ENCODE results near the gene IFNA10. TPM values are rescaled to one million over a fixed set of nuclear protein-coding genes. Genes with fewer than 3 reads are reported as not detected.
"Not testable (repeated sequence)": the region's sequence is repeated elsewhere in the genome, so short reads cannot be mapped to it uniquely, and the experiment has no call there.

The IFNA10 gene
- total RNA-seq, 4 donors from 2014 or later: not detected

- 75 to 77% methylated on average over 3 of the region's 3 CpGs for WGBS, 2 donors (ENCODE audit: low coverage in 1 of 2)
- Histone ChIP-seq H3K27me3 (no peaks in the 10 kb centered on the region), H3K4me1 (no peaks in the 10 kb centered on the region), H3K27ac (no peak overlapping the region), H3K9me3 (no peaks in the 10 kb centered on the region), H3K36me3 (no peaks in the 10 kb centered on the region), H3K4me3 (no peak overlapping the region)
- TF ChIP-seq EP300 (IDR thresholded peaks at IDR 0.05; ENCODE audit: low read depth): no peak
- TF ChIP-seq POLR2AphosphoS5 (IDR thresholded peaks at IDR 0.05): no peak
- no peak for TF ChIP-seq CTCF (IDR thresholded peaks at IDR 0.05)
- TF ChIP-seq POLR2A (IDR thresholded peaks at IDR 0.05): no peak
- intact Hi-C loops (cut with DNase I; ENCODE audit: low total_unique reads) (no loop called here), in situ Hi-C loops (cut with MboI; ENCODE audit: low pct_ligation_motif_present in 1 of 4, low pct_unique_long_range_greater_than_20kb in 1 of 4, low sequenced_read_pairs in 3 of 4) (no loop called here)
- DNase-seq: no peak
Observed at GRCh38 chr9:21172156-21172555, 34.8 kb downstream of the IFNA10 start.

GRCh38 chr9:21171351-21171750 lies 35.6 kb downstream of the IFNA10 start:
- Histone ChIP-seq H3K36me3 (no peaks in the 10 kb centered on the region), H3K27me3 (no peaks in the 10 kb centered on the region), H3K4me3 (no peak overlapping the region), H3K4me1 (no peaks in the 10 kb centered on the region), H3K9me3 (no peaks in the 10 kb centered on the region), H3K27ac (no peak overlapping the region)
- WGBS, 2 donors (ENCODE audit: low coverage in 1 of 2): 70 to 75% methylated on average over 1 of the region's 1 CpG
- DNase-seq: no peak
- in situ Hi-C loops (cut with MboI; ENCODE audit: low pct_ligation_motif_present in 1 of 4, low pct_unique_long_range_greater_than_20kb in 1 of 4, low sequenced_read_pairs in 3 of 4) (no loop called here), intact Hi-C loops (cut with DNase I; ENCODE audit: low total_unique reads) (no loop called here)
- TF ChIP-seq EP300 (IDR thresholded peaks at IDR 0.05; ENCODE audit: low read depth): no peak
- TF ChIP-seq POLR2AphosphoS5 (IDR thresholded peaks at IDR 0.05): no peak
- TF ChIP-seq CTCF (IDR thresholded peaks at IDR 0.05): no peak
- no peak for TF ChIP-seq POLR2A (IDR thresholded peaks at IDR 0.05)

GRCh38 chr9:21166560-21166959 lies 40.4 kb downstream of the IFNA10 start, which contains the start of gene IFNA21:
Gene IFNA21 (minus strand): TSS chr9:21166660. CDS start chr9:21166612, 48 bp downstream.
- H3K4me3 ChIP-seq; intact Hi-C loops (cut with DNase I; ENCODE audit: low total_unique reads); H3K27me3 ChIP-seq; H3K27ac ChIP-seq; H3K36me3 ChIP-seq; H3K4me1 ChIP-seq; DNase-seq; in situ Hi-C loops (cut with MboI; ENCODE audit: low pct_ligation_motif_present in 1 of 4, low pct_unique_long_range_greater_than_20kb in 1 of 4, low sequenced_read_pairs in 3 of 4); H3K9me3 ChIP-seq: not testable (repeated sequence)
- 60 to 66% methylated on average over 1 to 2 of the region's 2 CpGs for WGBS, 2 donors (ENCODE audit: low coverage in 1 of 2)

GRCh38 chr9:21165516-21165915 lies 41.4 kb downstream of the IFNA10 start:
- Histone ChIP-seq H3K36me3 (no peaks in the 10 kb centered on the region), H3K4me3 (no peak overlapping the region), H3K27ac (no peak overlapping the region), H3K9me3 (no peaks in the 10 kb centered on the region), H3K4me1 (no peaks in the 10 kb centered on the region), H3K27me3 (no peaks in the 10 kb centered on the region)
- TF ChIP-seq EP300 (IDR thresholded peaks at IDR 0.05; ENCODE audit: low read depth) (no peak), POLR2A (IDR thresholded peaks at IDR 0.05) (no peak), CTCF (IDR thresholded peaks at IDR 0.05) (no peak), POLR2AphosphoS5 (IDR thresholded peaks at IDR 0.05) (no peak)
- WGBS, 2 donors (ENCODE audit: low coverage in 1 of 2): 71 to 76% methylated on average over 1 of the region's 1 CpG
- no peak for DNase-seq
- in situ Hi-C loops (cut with MboI; ENCODE audit: low pct_ligation_motif_present in 1 of 4, low pct_unique_long_range_greater_than_20kb in 1 of 4, low sequenced_read_pairs in 3 of 4): no loop called here
- intact Hi-C loops (cut with DNase I; ENCODE audit: low total_unique reads): no loop called here

GRCh38 chr9:21160178-21160577 lies 46.8 kb downstream of the IFNA10 start:
- no peak for TF ChIP-seq CTCF (IDR thresholded peaks at IDR 0.05)
- no peak for TF ChIP-seq POLR2A (IDR thresholded peaks at IDR 0.05)
- no peak for TF ChIP-seq POLR2AphosphoS5 (IDR thresholded peaks at IDR 0.05)
- Histone ChIP-seq H3K27ac (no peak overlapping the region), H3K4me1 (no peaks in the 10 kb centered on the region), H3K4me3 (no peak overlapping the region), H3K9me3 (no peaks in the 10 kb centered on the region), H3K27me3 (no peaks in the 10 kb centered on the region), H3K36me3 (no peaks in the 10 kb centered on the region)
- intact Hi-C loops (cut with DNase I; ENCODE audit: low total_unique reads) (no loop called here), in situ Hi-C loops (cut with MboI; ENCODE audit: low pct_ligation_motif_present in 1 of 4, low pct_unique_long_range_greater_than_20kb in 1 of 4, low sequenced_read_pairs in 3 of 4) (no loop called here)
- WGBS, 2 donors (ENCODE audit: low coverage in 1 of 2): 9 to 23% methylated on average over 1 of the region's 1 CpG
- no peak for DNase-seq

All from transverse colon (tissue), 4 donors.